GM18907 (cell line): ENCODE data around the gene MRPL1.
A peak's percentile ranks its signal among the peaks of the same experiment; 100 is the strongest.
"Not testable (repeated sequence)": the region's sequence is repeated elsewhere in the genome, so short reads cannot be mapped to it uniquely, and the experiment has no call there.

ENCODE experiments used
- ATAC-seq: cut with Tn5 transposase; IDR thresholded peaks from one replicate; pipeline ENCODE4 v1.9.1; 2021; ENCODE audit warnings: mild to moderate bottlenecking, moderate library complexity; ENCODE audit not compliant: unreplicated experiment

MRPL1 gene

DNA sequence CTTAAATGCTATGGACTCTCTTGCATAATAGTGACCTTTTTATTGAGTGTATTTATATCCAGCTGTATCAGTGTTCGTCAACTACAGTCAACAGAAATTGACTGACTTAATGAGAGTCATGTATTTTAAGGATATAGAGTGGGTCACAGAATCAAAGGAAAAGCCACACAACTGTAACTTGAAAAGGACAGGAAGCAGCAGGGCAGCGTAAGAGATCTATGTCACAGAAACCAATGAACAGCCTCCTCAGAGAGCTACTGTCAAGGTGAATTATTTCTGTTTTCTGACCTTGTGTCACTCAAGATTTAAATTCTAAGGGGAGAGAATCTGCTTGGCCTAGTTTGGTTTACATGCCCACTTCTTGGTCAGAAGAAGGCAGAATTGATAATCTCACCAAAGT, 100.4 kb downstream of the MRPL1 start:
- no peak for ATAC-seq

DNA sequence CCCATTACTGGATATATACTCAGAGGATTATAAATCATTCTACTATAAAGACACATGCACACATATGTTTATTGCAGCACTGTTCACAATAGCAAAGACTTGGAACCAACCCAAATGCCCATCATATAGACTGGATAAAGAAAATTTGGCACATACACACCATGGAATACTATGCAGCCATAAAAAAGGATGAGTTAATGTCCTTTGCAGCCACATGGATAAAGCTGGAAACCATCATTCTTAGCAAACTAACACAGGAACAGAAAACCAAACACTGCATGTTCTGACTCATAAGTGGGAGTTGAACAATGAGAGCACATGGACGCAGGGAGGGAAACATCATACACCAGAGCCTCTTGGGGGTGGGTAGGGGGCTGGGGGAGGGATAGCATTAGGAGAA, 111.0 kb downstream of the MRPL1 start:
- ATAC-seq = not testable (repeated sequence)

DNA sequence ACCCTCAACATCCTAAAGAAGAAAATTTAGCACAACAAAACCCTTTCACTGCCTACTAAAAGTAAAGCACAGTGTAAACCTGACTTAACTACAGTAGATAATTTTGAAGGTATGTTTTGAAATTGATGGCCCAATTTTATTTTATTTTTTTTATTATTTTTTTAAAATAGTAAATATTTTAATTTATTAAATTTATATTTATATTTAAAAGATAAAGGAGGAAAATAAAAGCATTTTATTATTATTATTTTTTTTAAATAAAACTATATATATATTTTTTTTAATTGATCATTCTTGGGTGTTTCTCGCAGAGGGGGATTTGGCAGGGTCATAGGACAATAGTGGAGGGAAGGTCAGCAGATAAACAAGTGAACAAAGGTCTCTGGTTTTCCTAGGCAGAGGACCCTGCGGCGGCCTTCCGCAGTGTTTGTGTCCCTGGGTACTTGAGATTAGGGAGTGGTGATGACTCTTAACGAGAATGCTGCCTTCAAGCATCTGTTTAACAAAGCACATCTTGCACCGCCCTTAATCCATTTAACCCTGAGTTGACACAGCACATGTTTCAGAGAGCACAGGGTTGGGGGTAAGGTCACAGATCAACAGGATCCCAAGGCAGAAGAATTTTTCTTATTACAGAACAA, 120.4 kb downstream of the MRPL1 start:
- ATAC-seq = not testable (repeated sequence)

DNA sequence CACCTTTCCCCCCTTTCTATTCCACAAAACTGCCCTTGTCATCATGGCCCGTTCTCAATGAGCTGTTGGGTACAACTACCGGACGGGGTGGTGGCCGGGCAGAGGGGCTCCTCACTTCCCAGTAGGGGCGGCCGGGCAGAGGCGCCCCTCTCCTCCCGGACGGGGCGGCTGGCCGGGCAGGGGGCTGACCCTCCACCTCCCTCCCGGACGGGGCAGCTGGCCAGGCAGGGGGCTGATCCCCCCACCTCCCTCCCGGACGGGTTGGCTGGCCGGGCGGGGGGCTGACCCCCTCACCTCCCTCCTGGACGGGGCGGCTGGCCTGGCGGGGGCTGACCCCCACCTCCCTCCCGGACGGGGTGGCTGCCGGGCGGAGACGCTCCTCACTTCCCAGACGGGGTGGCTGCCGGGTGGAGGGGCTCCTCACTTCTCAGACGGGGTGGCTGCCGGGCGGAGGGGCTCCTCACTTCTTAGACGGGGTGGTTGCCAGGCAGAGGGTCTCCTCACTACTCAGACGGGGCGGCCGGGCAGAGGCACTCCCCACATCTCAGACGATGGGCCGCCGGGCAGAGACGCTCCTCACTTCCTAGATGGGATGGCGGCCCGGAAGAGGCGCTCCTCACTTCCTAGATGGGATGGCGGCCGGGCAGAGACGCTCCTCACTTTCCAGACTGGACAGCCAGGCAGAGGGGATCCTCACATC, 121.1 kb downstream of the MRPL1 start:
- ATAC-seq = not testable (repeated sequence)

DNA sequence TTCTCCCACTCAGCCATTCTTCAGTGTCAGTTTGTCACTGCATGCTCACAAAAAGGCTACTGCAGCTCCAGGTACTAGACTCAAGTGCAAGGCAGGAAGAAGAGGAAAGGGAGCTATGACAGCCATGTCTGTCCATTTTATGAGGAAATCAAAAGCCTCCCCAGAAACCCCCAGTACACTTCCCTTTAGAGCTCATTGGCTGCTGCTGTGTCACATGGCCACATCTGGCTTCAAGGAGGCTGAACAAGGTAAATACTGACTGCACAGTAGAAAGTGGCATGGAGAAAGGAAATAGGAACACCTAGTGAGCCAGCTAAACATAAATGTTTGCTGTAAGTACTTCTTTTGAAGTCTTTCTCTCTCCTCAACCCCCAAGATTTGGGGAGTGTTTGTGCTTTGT, 127.3 kb downstream of the MRPL1 start:
- no peak for ATAC-seq

DNA sequence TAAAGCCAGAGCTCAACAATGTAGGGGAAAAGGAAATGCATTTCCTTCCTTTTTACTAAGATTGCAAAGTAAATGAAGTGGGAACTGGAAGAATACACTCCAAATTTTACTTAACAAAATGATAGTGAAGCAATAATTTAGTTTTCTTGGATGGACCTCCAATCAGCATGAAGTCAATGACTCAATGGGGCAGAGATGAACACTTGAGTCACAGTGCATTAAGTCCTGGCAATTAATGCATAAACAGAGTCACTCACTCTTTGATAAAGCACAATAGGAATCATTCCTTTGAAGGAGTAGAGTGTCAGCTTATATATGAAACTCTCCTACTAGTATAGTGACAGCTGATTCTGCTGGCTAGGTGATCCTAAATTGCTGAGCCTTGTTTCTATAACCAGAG, 127.8 kb downstream of the MRPL1 start:
- ATAC-seq = no peak

DNA sequence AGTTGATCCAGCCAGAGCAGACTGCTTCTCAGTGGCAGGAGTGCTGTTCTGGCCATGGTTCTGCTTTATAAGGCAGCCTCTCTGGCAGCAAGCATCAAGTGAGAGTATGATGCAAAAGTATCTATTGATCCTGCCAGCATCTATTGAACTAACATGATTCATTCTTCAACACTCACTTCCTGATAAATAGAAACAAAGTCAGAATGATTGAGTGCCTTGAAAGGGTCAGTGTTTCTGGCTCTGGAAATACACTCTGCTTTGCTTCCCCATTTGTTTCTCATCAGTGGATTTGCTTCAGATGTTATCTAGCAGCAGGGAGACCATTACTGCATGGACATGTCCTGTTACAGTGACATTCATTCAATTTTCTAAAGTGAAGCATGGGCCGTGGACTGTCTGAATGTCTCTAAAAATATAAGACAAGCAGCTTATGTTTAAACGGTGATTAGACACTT, 128.3 kb downstream of the MRPL1 start:
- no peak for ATAC-seq

DNA sequence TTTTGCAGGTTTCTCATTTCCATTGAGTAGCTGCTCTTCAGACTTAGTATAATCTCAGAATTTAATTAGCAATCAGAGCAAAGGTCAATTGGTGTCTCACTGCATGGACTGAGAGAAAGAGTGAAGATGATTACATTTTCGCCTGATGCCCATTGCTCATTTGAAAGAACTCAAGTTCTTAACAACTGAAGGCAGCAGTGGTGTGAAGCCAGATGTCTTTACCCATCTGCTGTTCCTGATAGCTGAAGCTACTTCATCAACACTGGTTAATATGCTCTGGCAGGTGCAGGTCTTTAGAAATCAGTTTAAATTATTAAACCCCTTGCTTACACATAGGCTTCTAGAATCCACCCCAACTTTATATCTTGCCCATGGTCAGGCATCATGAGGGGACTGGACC, 130.0 kb downstream of the MRPL1 start:
- ATAC-seq = no peak

DNA sequence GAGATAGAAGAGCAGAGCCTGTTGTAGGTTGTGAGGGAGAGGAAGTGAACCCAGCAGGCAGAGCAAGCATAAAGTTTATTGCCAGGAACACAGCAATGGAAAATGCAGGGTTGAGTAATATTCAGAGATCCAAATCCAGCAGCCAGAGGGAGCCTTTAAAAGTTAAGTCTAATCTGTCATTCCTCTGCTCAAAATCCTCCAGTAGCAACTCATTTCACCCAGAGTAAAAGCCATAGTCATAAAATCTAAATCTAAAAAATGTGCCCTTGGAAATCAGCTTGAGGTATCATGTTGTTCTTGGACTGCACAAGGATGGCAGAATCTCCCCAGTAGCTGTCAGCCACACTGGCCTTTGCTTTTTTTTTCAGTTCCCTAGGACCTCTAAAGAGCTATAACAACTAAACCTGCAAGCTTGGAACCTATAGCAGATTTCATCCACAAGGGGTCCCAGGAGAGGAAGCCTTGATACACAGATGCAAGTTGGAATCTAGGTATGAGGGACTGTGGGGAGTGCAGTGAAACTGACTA, 131.6 kb downstream of the MRPL1 start:
- peak; percentile 77 for ATAC-seq

DNA sequence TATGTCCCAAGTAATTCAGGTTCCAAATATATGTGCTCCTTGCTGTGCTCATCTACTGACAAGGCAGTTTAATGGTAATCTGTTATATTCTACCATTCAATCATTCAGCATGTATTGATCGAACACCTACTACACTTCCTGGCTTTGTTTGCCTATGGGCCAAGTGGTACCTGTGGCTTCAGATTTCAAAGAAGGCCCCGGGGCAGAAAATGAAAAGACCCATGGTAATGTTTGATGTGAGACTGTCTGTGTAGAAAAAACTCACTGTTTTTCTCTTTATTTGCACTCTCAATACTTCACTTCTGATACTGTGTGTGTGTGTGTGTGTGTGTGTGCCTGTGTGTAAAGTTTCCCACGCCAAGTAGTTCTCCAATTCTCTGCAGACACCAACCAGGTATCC, 133.4 kb downstream of the MRPL1 start:
- no peak for ATAC-seq

DNA sequence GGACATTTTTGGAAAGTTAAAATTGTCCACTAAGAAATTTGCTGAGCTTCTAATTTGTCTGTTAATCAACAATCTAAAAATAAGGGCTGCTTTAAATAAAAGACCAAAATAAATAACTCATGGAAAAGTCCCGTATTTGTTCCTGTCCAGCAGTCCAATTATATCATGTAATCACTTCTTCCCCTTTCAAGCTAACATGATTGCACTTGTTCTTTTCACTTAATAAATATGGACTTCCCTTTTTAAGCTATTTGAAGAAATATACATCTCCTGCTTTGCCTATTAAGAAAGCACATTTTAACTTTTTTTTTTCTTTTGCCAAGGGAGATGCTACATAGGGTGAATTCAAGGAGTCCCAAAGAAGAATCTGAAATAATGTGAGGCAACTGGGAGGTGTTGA, 138.9 kb downstream of the MRPL1 start:
- no peak for ATAC-seq

DNA sequence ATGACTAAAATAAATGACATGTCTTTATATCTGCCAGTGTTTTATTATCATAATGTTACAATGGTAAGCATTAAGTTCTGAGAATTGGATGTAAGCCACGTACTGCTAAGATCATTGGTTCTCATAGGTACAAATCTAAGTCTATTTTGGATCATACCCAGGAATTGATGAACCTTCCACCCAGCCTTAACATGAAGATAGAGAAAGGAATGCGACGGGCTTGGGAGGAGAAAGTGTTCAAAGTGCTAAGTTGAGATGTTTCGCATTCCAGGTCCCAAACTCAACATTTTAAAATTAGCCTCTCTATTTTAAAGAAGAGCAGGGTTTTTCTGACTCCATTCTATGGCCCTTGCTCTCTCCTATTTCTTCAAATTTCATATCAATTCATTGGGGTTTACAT, 139.6 kb downstream of the MRPL1 start:
- no peak for ATAC-seq
